Lower leg skin (tissue), 4 donors: Measurements from ENCODE around the gene S100A5. TPM values are rescaled to one million over a fixed set of nuclear protein-coding genes. Genes with fewer than 3 reads are reported as not detected.

Source experiments
- DNase-seq, 2 donors: peaks; one replicate each; pipeline ENCODE4 v3.0.0-alpha.2; 2019; ENCODE audit warnings: low spot score in 2 of 2
- H3K4me3 ChIP-seq: fragments of 200-600 bp; sonication (generic); 2 replicates; pipeline ENCODE4 v1.5.1; 2017; ENCODE audit warnings: mild to moderate bottlenecking, low read depth; ENCODE audit not compliant: poor library complexity, severe bottlenecking
- POLR2A ChIP-seq, 2 donors: fragments of 450-650 bp; IDR thresholded peaks; one replicate each; pipeline ENCODE4 v1.6.1; 2016 to 2017; ENCODE audit warnings: antibody characterized with exemption in 2 of 2, mild to moderate bottlenecking in 1 of 2, moderate library complexity in 1 of 2
- WGBS, 2 donors: methylation state at CpG; one replicate each; pipeline ENCODE4 v1.1.5; 2018; 5-methylcytosine and 5-hydroxymethylcytosine counted together
- intact Hi-C: fragments of 100-400 bp; cut with DNase I; formaldehyde crosslinking; loops from one replicate; pipeline ENCODE4 v1.15.0; 2023; ENCODE audit warnings: low total_unique reads
- total RNA-seq, 4 donors: library from RNA; depleted of rRNA; stranded (reverse); fragments of >200 nt; gene quantifications; one replicate each; pipeline ENCODE4 v1.1.0, GENCODE V29; 2016
- TF ChIP-seq, protein P1 (sequence below), 3 donors: fragments of 450-650 bp; IDR thresholded peaks; one replicate each; pipeline ENCODE4 v1.5.1; 2016; ENCODE audit warnings: antibody characterized with exemption in 3 of 3, mild to moderate bottlenecking in 3 of 3, moderate library complexity in 2 of 3

The S100A5 gene
- total RNA-seq, 4 donors from 2014 or later = not detected

DNA sequence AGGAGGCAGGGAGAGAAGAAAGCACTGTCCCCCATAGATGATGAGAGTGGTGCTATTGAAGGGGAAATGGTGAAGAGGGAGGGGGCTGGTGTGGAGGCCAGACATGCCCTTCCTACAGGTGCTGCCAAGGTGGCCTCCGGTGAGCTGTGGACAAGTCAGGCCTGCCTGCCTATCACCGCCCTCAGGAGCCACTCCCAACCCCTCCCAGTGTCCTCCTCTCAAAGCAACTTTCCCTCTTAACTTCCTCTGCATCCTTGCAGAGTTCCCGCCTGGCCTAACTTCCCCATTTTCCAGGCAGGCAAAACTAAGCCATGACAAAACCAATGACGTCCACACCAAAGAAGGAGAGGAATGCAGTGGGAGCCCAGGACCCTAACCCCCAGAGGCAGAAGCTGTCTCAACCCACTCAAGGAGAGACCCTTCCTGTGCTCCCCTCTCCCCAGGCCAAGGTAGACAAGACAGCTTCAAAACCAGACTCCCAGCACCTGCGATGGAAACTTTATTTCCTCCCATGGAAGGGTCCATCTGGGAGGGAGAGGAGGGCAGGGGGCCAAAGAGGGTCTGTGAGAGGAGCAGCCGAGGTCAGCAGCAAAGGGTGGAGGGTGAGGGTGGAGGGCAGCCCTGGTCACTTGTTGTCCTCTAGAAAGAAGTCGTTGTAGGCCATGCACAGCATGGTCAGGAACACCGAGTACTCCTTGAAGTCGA is 3.9 kb downstream of the S100A5 start:
- 67 to 69% methylated on average over 9 of the region's 9 CpGs for WGBS, 2 donors
- no peak for TF ChIP-seq POLR2A (IDR thresholded peaks at IDR 0.05)
- TF ChIP-seq, protein P1, sequence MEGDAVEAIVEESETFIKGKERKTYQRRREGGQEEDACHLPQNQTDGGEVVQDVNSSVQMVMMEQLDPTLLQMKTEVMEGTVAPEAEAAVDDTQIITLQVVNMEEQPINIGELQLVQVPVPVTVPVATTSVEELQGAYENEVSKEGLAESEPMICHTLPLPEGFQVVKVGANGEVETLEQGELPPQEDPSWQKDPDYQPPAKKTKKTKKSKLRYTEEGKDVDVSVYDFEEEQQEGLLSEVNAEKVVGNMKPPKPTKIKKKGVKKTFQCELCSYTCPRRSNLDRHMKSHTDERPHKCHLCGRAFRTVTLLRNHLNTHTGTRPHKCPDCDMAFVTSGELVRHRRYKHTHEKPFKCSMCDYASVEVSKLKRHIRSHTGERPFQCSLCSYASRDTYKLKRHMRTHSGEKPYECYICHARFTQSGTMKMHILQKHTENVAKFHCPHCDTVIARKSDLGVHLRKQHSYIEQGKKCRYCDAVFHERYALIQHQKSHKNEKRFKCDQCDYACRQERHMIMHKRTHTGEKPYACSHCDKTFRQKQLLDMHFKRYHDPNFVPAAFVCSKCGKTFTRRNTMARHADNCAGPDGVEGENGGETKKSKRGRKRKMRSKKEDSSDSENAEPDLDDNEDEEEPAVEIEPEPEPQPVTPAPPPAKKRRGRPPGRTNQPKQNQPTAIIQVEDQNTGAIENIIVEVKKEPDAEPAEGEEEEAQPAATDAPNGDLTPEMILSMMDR (IDR thresholded peaks at IDR 0.05) = no peak
- peak; percentile 62 to 90 for DNase-seq
- no peak overlapping the region for H3K4me3 ChIP-seq
- intact Hi-C loops = loop anchor here (10.0 kb wide), 1 partner anchor 88 kb away; the partner anchor contains the start of genes S100A1 and S100A13

DNA sequence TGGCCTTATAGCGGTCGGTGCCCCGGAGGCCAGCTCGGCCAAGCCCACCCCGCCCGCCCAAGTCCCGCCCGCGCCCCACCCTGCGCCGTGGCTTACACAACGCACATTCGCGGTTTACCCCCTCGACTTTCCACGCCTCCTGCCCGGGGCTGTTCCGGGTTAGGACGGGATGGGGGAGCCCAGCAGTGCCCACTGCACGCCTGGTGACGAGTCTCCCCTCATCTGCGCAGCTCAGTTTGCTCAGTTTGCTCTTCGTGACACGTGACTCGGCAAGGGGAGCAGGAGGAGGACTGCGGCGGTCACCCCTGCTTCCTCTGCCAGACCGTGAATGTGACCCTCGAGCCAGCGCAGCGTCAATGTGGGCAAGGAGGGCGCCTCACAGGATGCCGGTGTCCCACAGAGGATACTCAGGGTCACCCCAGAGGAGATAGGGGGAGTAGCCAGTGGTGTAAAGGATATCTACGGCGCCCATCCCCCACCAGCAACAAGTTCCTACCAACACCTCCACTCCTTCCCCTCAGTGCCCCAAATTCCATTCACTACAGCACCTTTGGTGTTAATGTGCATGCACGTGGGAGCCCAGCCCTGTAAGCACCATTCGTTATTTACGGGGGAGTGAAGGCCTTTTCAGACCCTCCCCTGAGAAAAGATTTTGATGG is 4.6 kb downstream of the S100A5 start:
- peak; percentile 90 to 98 for DNase-seq
- WGBS, 2 donors = 0 to 2% methylated on average over 19 to 31 of the region's 38 CpGs
- peak overlapping the region; percentile 69 for H3K4me3 ChIP-seq
- intact Hi-C loops = loop anchor here (10.0 kb wide), 1 partner anchor 89 kb away; the partner anchor contains the start of genes S100A1 and S100A13
- TF ChIP-seq POLR2A (IDR thresholded peaks at IDR 0.05) = peak in 1 of 2 donors; percentile 5
- TF ChIP-seq, protein P1 (IDR thresholded peaks at IDR 0.05) = no peak

DNA sequence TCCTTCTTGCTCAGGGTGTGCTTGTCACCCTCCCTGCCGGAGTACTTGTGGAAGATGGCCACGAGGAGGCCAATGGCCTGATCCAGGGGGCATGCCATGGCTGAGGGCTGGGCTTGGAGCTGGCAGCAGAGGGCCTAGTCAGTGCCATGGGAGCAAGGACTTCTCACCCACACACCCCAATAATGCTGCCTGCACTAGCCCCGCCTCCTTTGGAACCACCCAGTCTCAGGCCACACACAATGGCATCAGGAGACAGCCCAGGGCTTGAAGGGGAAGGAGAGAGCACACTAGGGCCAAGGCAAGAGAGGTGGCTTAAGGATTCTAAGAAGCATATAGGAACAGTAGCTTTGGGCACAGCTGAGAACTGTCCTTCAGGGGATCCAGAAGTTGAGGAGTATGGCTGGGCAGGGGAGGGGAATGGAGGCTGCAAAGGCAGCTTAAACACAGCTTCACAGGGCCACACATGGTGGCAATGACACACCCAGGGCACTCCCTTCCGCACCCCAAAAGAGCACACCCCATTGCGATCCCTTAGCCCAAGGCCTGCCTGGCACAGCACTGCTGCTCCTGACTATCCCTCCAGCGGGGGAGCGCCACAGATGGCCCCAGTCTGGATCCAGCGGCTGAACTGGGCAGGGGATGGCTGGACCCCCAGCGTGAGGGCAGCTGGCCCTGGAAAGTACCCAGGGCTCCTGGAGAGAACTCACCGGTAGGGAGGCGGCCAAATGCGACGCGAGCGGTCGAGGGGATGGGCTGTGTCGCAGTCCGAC is 5.3 kb downstream of the S100A5 start, which contains the start of gene S100A6:
TSS of gene S100A6 (minus strand) at position 750 of the 770 bp plus-strand sequence. CDS start at position 98, 652 bp downstream.
- peak within 1 kb of the TSS; percentile 69 for H3K4me3 ChIP-seq
- 1 to 2% methylated on average over 9 to 18 of the region's 18 CpGs for WGBS, 2 donors
- intact Hi-C loops = loop anchor here (10.0 kb wide), 1 partner anchor 89 kb away; the partner anchor contains the start of genes S100A1 and S100A13
- peak; percentile 83 to 96 for DNase-seq
- TF ChIP-seq POLR2A (IDR thresholded peaks at IDR 0.05) = peak in 1 of 2 donors; percentile 65
- TF ChIP-seq, protein P1 (IDR thresholded peaks at IDR 0.05) = no peak

DNA sequence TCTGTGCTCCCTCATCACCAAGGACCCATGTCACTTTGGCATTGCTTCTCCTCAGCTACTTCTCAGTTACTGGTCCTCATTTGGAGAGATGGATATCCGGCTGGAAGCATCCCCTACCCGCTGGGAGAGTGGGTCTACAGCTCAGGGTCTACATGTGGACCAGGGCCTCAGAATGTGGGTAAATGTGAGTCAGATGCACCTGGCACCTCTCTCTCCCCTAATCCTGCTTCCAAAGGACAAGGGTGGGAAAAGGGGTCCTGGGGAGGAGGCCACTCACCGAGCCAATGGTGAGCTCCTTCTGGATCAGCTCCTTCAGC is 5.9 kb downstream of the S100A5 start:
- TF ChIP-seq, protein P1 (IDR thresholded peaks at IDR 0.05) = no peak
- no peak for TF ChIP-seq POLR2A (IDR thresholded peaks at IDR 0.05)
- DNase-seq = peak in 1 of 2 donors; percentile 82
- H3K4me3 ChIP-seq = peak overlapping the region; percentile 69
- intact Hi-C loops = loop anchor here (10.0 kb wide), 1 partner anchor 90 kb away; the partner anchor contains the start of genes S100A1 and S100A13
- 43 to 47% methylated on average over 3 of the region's 3 CpGs for WGBS, 2 donors

DNA sequence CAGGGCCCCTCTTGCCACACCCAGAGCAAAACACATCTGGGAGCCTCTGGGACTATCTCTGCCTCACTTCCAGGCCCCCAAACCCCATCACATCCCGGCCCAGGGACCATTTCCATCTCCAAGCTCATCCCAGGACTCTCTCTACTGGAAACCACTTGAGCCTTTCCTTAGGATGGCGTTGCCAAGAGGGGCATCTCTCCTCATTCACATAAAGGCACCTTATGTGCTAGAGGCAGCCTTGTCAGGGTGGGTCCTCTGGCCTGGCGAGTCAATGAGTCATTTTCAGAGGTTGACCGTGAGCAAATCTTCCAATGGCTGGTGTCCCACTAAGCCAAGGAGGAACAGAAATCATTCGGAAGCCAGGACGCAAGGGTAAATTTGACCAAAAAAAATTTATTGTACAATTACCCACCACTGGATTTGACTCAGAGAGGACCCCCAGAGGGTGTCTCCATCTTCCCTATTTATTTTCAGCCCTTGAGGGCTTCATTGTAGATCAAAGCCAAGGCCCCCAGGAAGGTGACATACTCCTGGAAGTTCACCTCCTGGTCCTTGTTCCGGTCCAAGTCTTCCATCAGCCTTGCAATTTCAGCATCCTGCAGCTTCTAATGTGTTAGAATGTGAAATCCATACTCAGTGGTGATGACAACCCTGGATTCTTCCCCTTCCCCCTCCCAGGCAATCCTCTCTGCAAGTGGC is 6.4 kb downstream of the S100A5 start:
- intact Hi-C loops = loop anchor here (10.0 kb wide), 1 partner anchor 90 kb away; the partner anchor contains the start of genes S100A1 and S100A13
- DNase-seq = peak; percentile 56 to 86
- 23 to 25% methylated on average over 7 of the region's 7 CpGs for WGBS, 2 donors
- H3K4me3 ChIP-seq = peak overlapping the region; percentile 69
- TF ChIP-seq, protein P1 (IDR thresholded peaks at IDR 0.05) = no peak
- TF ChIP-seq POLR2A (IDR thresholded peaks at IDR 0.05) = no peak
